GM19372 (cell line): ENCODE results near the gene EDN2.

ENCODE experiments used
- ATAC-seq: cut with Tn5 transposase; IDR thresholded peaks from one replicate; pipeline ENCODE4 v1.9.1; 2021; ENCODE audit warnings: mild to moderate bottlenecking, low read depth, moderate library complexity; ENCODE audit not compliant: unreplicated experiment

EDN2 gene

DNA sequence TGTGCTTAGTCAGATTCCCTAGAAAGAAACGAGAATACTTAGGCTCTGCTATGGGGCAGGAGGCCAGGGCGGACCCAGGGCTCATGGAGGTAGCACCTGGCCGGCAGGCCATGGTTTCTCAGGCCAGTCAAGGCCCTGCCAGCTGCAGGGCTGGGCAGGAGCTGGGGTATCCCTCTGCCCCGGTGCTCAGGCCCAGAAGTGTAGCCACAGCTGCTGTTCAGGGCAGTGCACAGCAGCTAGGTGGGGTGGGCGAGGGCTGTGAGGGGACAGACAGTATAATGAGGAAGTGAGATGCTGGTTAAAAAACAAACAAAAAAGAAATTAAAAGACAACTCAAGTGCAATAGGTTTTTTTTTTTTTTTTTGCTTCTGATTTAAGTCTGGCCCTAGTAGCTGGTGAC, 34.0 kb upstream of the EDN2 start:
- no peak for ATAC-seq

DNA sequence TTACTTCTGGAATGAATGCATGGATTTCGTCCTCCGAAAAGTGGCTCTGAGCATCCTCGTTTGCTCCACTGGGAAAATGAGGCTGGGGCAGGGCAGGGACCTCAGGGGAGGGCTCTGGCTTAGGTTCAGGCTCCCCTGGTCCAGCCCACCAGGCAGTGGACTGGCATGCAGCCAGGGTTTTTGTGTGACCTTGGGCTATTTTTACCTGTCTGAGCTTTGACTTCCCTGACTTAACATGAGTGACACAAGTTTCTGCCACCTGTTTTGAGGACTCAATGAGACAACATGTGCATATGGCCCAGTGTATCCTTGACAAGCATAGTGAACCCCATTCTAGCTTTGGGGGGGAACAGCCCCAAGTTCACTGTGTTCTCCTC, 32.6 kb upstream of the EDN2 start:
- no peak for ATAC-seq

DNA sequence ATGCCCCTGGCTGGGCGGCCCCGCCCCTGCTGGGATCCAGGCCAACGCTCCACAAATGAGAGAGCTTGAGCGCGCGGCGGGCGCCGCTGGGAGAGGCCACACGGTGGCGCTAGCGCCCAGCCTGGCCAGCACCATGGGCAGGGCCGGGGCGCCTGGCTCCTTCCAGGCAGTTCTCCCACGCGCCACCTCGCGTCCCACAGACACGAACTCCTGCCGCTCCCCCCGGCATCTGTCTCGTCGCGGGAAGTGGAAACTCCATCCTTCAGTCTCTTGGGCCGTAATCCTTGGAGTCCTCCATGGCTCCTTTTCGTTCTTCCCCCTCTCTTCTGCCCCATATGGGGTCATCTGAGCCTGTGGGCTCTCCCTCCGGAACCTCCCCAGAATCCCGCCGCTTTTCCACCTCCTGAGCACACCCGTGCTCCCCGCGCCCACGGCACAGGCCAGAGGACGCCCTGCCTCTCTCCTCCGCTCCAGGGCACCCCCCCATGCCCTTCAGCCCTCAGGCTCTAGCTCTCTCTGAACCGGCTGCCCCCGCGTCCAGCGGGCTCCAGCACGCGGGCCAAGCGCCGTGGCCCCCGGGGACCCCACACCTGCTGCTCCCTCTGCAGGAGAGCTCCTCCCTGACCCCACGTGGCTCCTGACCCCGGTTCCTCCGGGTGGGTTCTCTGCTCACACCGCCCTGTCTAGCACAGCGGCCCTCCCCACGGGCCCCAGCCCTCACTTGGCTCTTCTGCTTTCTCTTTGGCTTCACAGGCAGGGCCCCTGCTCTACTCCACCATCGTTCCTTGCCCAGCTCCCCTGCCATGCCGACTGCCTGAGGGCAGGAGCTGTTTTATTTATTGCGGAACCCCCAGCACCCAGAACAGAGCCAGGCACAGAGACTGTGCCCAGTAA, 31.9 kb upstream of the EDN2 start:
- peak; percentile 73 for ATAC-seq

DNA sequence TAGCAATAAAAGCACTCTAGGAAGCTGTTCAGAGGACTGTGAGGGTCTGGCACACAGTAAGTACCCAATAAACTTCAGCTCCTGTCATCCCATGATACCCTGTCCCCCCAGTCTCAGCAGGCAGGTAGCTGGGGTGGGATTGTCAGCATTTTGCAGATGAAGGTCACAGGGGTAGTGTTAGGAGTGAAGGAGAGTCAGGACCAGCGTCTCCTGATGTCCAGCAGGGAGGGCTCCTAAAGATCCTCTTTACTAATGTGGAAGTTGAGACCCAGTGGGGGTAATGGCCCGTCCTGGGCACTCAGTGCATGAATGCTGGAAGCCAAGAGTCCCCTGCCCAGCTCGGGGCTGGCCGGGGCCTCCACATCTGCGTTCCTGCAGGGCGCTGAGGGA, 31.3 kb upstream of the EDN2 start:
- ATAC-seq = no peak

DNA sequence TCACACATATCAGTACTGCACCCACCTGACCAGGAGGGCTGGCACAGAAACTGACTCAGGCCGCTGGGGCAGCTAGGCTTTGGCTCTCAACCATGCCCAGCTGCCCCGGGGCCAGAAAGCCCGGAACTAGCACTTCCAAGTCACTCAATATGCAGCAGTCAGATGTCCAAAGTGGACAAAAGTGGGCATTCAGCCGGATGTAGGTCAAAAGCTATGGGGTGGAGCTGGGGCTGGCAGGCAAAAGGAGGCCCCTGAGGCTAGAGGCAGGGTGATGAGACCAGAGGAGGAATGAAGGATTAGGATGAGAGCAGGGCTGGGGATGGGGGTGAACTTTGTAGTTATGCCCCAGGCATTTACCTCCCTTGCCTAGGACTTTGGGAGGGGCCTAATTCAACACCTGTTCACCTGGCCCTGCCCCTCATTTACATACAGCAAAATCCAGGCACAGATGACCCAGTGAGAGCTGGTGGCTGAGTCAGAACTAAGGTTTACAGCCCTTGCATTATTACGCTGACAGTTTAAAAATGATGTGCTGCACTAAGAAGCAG, 30.7 kb upstream of the EDN2 start:
- ATAC-seq = no peak

DNA sequence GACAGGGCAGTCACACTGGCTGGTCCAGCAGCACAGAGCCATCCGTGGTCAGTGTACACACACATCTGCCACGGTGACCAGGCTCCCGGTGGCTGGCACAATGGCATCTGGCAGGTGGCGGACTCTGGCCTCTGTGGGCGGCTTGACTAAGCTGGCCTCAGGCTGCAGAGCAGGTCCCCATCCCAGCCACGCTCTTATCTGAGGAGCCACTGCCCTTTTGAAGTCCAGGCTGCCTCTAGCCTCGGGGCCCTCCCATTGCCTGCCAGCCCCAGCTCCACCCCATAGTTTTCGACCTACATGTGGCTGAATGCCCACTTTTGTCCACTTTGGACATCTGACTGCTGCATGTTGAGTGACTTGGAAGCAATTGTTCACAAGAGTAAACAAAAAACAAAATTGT, 29.9 kb upstream of the EDN2 start:
- no peak for ATAC-seq

DNA sequence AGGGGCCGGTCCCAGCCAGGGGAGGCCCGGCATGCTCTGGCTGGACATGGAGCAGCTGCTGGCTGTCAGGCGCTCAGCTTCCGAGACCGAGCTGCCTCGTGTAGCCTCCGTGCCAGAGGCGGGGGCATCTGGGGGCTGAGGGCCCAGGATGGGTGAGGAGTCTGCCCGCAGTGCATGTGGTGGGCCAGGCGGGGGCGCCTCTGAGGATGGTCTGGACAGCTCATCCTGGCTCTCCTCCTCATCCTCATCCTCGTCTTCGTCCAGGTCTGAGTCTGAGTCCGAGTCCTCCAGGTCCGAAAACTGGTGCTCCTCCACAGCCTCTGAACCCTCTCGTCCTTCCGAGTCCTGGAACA, 28.9 kb upstream of the EDN2 start:
- no peak for ATAC-seq

DNA sequence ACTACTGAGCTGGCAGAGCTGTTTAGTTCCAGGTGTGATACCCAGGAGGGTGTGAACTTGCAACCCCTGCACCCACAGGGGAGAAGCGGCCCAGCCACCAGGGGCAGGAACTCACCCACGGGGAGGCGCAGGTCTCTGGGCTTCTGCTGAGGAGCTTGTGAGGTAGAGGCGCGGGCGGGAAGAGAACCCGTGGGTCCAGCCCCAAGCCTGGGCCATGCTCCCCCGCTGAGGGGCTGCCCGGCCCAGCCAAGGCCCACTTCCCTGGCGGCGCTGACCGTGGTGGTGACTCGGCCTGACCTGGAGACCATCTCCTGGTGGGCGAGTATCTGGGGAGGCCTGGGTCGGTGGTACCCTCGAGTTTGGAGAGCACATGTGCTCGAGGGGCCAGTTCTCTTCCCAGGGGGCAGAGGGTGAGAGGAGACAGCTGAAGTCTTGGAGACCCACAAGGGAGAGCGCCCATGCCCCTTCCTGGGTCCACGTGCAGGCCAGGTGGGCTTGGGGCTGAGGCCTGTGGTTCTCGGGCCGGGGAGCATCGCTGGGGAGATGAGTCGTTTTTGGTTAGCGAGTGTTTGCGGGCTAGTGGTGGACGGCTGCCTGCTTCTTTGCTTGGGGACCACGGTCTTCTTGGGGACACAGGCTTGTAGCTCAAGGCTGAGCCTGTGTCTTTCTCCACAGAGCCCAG, 28.4 kb upstream of the EDN2 start:
- ATAC-seq = no peak

DNA sequence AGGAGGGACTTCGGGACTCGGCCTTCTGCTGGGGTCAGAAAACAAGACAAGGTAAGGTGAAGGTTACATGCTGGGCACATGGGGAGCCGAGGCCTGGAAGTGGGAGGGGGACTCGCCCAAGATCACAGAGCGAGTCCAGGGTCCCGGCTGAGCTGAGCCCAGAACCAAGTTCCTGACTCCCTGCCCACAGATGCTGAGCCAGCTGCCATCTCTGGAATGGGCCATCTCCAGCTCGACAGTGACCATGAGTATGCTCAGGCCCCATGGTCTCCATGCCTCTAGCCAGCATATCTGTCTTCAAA, 26.7 kb upstream of the EDN2 start:
- no peak for ATAC-seq

DNA sequence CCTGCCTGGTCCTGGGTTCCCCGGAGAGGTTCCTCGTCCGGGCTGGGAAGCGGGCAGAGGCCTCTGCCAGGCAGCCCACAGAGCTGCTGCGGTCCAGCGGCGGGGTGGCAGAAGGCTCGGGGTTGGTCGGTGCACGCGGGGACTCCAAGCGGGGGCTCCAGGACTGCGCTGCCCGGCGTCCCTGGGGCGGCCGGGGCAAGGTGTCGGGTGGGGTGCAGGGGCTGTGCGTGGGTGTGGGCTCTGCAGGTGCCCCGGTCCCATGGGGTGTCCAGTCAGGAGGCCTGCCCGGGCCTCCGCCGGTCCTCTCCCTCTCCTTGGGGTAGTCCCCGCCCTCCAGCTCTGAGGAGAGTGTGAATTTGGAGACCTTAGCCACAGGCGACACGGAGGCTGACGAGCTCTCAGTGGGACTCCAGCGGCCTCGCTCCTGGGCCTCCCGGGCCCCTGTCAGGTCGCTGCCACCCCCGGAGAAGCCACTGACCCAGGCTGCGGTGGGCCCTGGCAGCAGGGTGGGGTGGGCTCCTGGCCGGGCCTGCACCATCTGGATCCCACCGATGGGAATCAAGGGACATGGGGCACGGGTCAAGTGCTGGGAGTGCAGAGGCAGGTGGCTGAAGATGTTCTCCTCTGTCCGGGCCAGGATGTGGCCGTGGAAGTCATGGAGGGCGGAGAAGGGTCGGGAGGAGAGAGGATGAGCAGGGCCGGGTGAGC, 26.2 kb upstream of the EDN2 start:
- no peak for ATAC-seq

DNA sequence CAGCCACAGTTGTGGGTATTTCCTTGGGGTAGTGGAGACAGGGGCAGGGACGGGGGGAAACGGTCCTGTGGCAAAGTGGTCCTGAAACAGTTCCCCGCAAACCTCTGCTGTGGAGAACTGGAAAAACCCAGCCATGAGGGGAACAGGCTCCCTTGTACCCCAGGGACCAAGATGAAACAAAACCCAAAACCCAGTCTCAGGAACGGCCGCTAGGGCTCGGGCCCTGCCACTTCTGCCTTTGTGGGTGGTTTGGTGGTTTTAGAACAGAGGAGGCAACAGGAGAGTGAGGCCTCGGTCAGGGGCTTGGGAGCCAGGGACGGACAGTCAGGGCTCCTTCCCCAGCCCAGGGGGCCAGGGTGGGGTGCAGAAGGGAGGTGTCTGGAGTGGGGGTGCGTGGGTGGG, 24.8 kb upstream of the EDN2 start:
- no peak for ATAC-seq

DNA sequence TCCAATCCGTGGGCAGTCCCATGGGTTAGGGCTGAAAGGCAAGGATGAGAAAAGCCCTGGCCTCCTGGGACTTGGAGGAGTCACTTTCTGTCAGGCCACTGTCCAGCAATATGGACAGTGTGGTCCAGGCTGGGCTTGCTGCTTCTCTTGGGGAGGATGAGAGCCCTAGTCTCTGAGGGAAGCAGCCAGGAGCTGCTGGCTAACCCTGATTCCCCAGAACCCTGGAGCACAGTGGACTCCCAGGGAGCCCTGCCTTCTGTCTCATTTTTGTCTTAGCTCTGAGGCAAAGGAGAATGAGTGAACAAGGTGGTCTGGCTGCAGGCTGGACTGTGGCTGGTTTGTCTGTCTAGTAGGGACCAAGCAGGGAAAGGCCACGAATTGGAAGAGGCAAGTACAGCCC, 23.8 kb upstream of the EDN2 start:
- ATAC-seq = no peak

DNA sequence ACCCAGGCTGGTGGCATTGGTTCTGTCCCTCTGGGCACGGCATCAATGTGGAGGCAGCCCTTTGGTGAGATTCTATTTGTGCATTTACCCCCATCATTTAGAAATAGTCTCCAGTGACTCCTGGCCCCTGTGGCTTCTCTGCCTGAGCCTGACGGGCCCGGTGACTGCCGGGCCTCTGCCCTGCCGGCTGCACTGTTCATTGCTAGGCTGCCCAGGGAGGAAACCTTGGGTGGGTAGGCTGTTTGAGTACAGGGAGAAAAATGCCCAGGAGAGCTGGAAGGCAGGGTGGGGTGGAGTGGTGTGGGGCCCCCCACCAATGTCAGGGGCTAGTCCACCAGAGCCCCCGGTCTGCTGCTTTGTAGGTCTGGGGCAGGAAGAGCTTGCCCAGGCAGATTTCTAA, 23.4 kb upstream of the EDN2 start:
- ATAC-seq = no peak

DNA sequence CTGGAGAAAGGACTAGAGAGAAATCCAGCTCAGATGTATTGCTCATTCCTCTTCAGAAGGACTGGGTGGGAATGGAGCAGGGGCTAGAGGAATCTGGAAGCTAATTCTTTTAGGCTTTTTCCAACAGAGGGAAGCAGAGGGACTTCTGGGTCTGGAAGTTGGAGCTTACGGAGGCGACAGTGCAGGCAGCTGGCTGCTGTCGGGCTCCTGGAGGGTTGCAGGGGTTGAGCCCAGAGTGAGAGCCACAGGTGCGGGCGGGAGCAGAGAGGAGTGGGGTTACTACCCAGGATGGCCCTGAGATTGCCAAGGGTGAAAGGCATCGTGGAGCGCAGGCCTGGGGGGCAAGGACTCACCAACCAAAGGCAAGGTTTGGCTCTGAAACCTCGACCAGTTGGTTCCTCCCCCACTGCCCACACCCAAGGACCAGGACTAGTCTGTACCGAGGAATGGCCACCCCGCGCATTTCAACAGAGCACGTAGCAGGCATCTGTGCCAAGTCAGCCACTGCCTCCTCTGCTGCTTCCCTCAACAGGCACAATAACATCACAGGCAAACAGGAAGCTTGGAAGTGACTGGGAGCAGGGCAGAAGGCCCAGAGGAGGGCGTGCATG, 22.7 kb upstream of the EDN2 start:
- ATAC-seq = no peak

DNA sequence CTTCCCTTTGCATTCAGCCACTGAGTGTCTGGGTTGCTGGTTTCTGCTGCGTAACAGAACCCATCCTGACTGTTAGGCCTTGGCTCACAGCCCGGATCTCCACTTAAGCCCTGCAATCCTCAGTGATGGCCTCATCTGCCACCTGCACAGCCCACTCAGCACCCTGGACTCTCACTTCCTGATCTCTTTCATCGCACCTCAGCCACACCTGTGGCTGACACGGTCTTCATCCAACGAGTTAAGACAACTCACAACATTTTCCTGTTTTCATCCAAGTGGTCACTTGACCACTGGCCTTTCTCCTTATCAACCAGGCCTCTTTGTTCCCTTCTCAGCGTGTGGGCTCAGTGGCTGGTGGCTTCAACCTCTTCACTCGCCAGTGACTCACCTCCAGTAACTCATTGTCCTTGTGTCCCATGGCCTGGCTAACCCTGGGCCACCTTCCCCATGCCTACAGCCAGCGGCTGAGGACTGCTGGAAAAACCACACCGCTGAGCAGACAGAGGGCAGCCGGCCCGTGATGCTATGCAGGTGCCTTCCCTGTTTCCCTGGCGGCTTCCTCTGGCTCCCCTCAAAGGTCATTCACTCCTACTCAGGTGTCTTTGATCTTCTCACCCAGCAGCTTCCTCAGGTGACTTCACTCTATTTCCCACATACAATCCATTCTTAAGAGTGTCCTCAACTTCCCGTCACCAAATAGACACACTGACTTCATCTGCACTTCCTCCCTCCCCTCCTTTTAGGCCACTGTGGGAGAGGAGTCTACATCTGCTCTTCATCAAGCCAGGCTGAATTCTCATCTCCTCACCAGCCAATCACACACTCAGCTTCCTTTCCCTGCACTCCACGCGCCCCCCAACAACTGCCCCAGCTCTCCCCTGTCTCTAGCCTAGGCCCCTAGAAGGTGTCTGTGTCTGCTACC, 19.9 kb upstream of the EDN2 start:
- ATAC-seq = no peak

DNA sequence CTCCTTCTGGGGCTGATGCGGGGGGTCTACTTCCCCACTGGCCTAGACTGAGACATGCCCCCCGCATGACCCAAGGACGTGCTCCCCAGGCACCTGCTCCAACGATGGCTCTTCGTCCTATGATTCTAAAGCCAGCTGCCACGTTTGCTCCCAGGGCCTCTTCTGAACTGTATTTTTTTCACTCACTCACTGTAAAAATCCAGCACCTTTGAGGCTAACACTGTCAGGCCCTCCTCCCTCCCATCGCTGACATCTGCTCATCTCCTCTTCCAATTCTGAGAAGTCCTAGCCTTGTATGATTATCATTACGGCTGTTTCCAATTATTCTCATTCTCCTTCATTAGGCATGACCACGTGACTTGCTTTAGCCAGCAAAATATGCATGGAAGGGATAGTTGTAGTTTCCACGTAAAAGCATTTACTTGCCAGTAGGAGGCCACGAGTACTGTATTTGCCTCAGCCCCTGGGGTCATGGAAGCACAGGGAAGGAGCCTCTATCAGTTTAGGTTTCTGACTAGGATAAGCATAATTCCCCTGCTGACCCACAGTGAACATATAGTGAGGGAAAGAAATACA, 19.1 kb upstream of the EDN2 start:
- no peak for ATAC-seq

DNA sequence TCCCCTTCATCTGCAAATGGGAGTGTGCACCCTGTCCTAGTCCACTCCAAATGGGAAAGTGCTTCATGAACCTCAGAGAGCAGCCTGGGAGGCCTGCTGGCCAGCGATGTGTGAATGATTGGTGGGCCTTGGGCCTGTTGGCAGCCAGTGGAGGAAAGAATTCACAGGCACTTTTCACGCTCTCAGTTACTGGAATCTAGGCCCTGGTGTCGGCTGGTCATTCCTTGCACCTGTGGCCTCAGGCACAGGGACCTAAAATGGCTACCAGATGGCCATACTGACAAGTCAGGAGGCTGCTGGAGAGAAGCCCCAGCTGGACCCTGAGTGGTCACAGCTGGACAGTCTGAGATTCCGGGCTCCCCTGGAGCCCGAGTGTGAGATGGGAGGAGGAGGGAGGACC, 18.4 kb upstream of the EDN2 start:
- no peak for ATAC-seq

DNA sequence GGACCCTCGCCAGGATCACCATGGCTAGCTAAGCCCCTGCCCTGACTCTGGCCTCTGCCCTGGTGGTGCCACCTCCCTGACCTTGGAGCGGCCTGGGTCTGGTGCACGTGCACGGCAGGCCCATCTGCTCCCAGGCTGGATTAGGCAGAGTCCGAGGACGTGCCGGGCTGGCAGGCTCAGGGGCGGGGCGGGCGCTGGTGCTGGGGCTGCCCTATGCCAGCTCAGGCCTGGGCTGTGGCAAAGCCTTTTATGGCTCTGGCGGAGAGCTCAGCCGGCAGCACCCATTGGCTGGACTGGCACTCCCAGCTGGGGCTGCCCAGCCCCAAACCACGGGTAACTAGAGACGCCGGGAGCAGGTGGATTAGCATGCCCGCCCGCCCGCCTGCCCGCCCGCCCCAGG, 17.1 kb upstream of the EDN2 start:
- ATAC-seq = no peak

DNA sequence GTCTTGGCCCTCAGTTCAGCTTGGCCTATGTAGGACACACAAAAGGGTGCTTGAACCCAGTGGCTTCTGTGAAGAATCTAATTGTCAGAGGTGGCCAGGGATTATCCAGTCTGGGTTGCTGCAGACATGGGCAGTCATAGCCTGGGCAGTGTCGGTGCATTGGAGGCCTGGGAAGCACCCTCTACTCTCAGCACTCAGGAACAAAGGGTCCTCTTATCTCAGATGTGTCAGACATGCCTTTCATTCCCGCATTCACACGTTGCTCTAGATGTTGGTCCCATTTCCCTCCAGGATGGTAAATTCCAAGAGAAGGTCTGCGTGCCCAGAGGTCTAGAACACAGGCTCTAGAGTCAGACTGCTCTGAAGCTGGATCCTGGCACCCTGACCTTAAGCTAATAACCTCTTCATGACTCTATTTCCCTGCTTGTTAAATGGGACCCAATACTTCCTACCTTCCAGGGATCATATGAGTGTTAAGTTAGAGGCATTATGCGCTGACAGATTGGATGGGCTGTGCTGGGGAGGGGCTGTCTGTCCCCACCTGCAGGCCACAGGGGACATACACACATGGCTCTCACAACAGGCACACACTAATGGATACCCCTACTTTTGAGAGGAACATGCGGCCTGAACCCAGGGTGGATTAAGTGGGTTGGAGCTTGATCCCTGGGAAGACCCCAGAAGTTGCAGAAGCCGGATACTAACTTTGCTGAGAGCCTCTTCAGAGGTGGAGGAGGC, 16.5 kb upstream of the EDN2 start:
- no peak for ATAC-seq
